HG03064 (cell line): ENCODE measurements around the gene SLIT3.
"Not testable (repeated sequence)": the region's sequence is repeated elsewhere in the genome, so short reads cannot be mapped to it uniquely, and the experiment has no call there.

Experiments
- ATAC-seq: cut with Tn5 transposase; IDR thresholded peaks from one replicate; pipeline ENCODE4 v1.9.1; 2021; ENCODE audit warnings: low read depth; ENCODE audit not compliant: unreplicated experiment

Gene SLIT3

GRCh38 chr5:168647083-168647482 lies 653.9 kb downstream of the SLIT3 start:
- no peak for ATAC-seq

- no peak for ATAC-seq
These were observed 654.6 kb downstream of the SLIT3 start for GRCh38 chr5:168646335-168646734.

GRCh38 chr5:168645195-168645594 lies 655.7 kb downstream of the SLIT3 start:
- no peak for ATAC-seq

- no peak for ATAC-seq
These were observed 658.9 kb downstream of the SLIT3 start for GRCh38 chr5:168642019-168642418.

GRCh38 chr5:168638846-168639245 lies 662.1 kb downstream of the SLIT3 start:
- ATAC-seq = not testable (repeated sequence)

- no peak for ATAC-seq
These were observed 663.1 kb downstream of the SLIT3 start for GRCh38 chr5:168637793-168638192.

- no peak for ATAC-seq
These were observed 663.7 kb downstream of the SLIT3 start for GRCh38 chr5:168637281-168637680.

GRCh38 chr5:168630958-168631357 lies 670.0 kb downstream of the SLIT3 start:
- ATAC-seq = not testable (repeated sequence)

GRCh38 chr5:168624850-168625364 lies 676.0 kb downstream of the SLIT3 start:
- ATAC-seq = no peak

GRCh38 chr5:168620807-168621206 lies 680.1 kb downstream of the SLIT3 start:
- no peak for ATAC-seq

- no peak for ATAC-seq
These were observed 686.3 kb downstream of the SLIT3 start for GRCh38 chr5:168614661-168615060.

- ATAC-seq = no peak
These were observed 686.9 kb downstream of the SLIT3 start for GRCh38 chr5:168613996-168614395.

GRCh38 chr5:168613396-168613795 lies 687.5 kb downstream of the SLIT3 start:
- no peak for ATAC-seq

GRCh38 chr5:168612996-168613395 lies 687.9 kb downstream of the SLIT3 start:
- no peak for ATAC-seq

- no peak for ATAC-seq
These were observed 688.8 kb downstream of the SLIT3 start for GRCh38 chr5:168612123-168612522.
